HG03159 (cell line): ENCODE results near the gene EXT2.
A peak's percentile ranks its signal among the peaks of the same experiment; 100 is the strongest.

Experiments
- ATAC-seq: cut with Tn5 transposase; IDR thresholded peaks from one replicate; pipeline ENCODE4 v1.9.1; 2021; ENCODE audit warnings: mild to moderate bottlenecking, moderate library complexity; ENCODE audit not compliant: unreplicated experiment

Gene EXT2

DNA sequence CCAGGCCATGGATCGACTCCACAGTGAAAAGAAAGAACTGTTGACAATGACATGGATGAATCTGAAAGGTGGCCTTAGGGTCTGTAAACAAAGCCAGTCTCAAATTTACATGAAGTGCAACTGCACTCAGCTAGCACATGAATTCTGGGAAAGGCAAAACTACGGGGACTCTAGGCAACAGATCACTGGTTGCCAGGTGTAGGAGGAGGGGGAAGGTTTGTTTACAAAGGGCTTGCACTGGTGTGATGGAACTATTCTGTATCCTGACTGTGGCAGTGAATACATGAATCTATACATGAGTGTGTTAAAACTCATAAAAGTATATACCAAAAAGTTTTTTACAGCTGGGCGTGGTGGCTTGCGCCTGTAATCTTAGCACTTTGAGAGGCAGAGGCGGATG, 187.1 kb downstream of the EXT2 start:
- no peak for ATAC-seq

DNA sequence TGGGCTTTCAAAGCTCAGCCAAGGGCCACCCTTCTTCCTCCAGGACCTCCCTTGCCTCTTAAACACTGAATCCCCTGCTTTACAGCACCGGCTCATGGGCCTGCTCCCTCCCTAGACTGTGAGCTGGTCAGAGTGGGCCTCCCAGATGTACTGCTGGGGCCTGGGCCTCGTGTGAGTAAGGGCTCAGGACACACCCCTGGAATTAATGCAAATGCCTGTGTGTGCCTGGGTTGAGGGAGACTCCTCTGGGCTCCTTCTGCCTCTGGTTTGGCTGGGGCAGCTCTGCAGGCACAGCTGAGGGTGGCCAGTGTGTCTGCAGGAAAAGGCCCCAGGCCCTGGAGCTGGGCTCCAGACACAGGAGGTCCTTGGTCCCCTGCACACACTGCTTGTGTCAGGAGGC, 190.3 kb downstream of the EXT2 start:
- no peak for ATAC-seq

DNA sequence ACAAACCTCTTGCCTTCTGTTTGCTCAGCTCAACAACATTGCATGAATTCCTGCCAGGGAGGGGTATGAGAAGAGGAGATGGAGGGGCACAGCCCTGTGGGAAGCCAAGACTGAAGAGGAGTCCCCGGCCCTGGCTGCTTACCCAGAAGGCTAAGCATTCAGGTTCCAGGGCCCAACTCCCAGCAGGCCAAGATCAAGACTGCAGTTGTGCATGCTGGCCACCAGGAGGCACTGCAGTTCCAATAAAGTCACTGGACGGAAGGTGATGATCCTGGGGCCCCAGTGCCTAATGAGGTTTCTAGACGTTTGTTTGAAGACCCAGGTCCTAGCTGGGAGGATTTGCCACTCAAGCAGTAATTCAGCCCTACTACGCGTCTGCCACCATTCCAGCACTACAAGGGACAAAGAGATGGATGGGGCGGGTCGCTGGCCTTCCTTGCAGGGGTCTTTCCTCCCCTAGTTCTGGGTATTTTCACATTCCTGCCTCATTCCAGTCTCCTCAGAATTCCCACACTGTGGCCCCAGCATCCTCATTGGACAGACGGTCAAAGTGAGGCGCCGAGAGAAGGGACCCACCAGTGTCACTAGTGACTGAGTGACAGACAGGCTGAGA, 190.9 kb downstream of the EXT2 start:
- peak; percentile 67 for ATAC-seq

DNA sequence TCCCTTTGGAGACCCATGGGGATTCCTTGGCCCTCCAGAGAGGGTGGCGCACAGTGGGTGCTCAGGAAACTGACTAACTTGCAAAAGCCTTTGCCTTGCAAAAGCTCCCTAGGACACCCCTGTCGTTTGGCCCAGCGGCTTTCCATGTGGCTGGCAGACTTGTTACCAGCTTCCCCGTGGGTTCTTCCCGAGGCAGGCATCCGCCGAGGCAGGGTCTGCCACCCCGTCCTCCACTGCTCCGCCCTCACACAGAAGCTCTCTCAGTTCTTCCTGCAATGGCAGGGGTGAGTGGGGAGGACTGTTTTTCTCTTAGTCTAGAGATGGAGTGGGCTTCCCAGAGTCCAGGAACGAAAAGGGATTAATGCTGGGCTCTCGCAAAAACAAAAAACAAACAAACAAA, 191.4 kb downstream of the EXT2 start:
- ATAC-seq, result no peak

DNA sequence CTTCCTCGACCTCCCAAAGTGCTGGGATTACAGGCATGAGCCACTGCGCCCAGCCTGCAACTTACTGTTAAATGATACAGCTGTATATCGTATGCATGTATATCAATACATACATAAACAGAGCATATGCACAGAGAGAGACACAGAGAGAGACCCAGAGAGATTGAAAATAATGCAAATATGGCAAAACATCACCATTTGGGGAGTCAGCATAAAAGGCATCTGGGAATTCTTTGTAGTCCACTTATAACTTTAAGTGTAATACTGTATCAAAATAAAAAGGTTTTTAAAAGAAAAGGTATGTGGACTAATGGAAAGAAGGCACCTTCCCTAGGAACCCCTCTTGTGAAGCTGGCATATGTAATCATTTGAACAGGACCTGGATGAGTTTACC, 192.7 kb downstream of the EXT2 start:
- ATAC-seq, result no peak

DNA sequence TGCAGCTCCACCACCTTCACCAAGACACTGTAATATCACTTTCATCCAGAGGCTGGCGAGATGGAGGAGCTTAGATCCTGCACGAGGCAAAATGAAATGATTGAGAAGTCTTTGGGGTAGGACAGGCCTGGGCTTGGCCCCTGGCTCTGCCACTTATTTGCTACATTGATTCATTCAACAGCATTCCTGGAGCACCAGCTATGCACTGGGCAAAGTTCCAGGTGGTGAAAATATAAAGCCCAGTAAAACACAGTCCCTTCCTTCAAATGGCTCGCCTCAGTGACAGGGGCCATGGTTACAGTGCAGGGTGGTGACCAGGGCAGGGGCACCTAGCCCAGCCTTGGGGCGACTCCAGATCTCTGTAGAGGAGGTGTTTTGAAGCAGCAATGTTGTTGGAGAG, 194.7 kb downstream of the EXT2 start:
- no peak for ATAC-seq
